H1 (cell line): ENCODE results near the gene PARD6B. TPM values are rescaled to one million over a fixed set of nuclear protein-coding genes. Genes with fewer than 3 reads are reported as not detected.
A peak's percentile ranks its signal among the peaks of the same experiment; 100 is the strongest.

Experiments
- CTCF ChIA-PET: fragments of 300-600 bp; sonication (Branson Sonifier 250); formaldehyde crosslinking; loops from one replicate; lab custom pipeline; 2021; ENCODE audit not compliant: partially characterized antibody; lab: Charles Lee
- POLR2A ChIA-PET: fragments of 300-600 bp; sonication (Branson Sonifier 250); formaldehyde crosslinking; loops from one replicate; lab custom pipeline; 2021; ENCODE audit warnings: inconsistent platforms; ENCODE audit not compliant: partially characterized antibody; lab: Charles Lee
- DNase-seq, 2 experiments: peaks; one replicate each; pipeline versions ENCODE4 v3.0.0 to v3.0.0-alpha.2; 2010 to 2022; ENCODE audit warnings: low spot score in 2 of 2, low read depth in 1 of 2, mixed read lengths in 1 of 2
- FAIRE-seq: peaks from 2 replicates; lab custom pipeline; 2011; peaks lifted over from hg19 to GRCh38; lab: Jason Lieb, UNC
- H2AFZ ChIP-seq: 2 replicates; pipeline ENCODE4 v1.8.1; 2012; ENCODE audit warnings: low read length, inconsistent platforms
- H2AK5ac ChIP-seq: 2 replicates; pipeline ENCODE4 v1.6.1; 2013; ENCODE audit warnings: low read depth, low read length
- H2BK120ac ChIP-seq: replicated peaks from 2 replicates; pipeline ENCODE3; 2013; ENCODE audit warnings: low read depth, low read length, inconsistent platforms
- H2BK12ac ChIP-seq: 2 replicates; pipeline ENCODE4 v1.6.1; 2013; ENCODE audit warnings: low read depth, low read length
- H2BK15ac ChIP-seq: 2 replicates; pipeline ENCODE4 v1.6.1; 2013; ENCODE audit warnings: low read length
- H2BK20ac ChIP-seq: 2 replicates; pipeline ENCODE4 v1.6.1; 2013; ENCODE audit warnings: low read length
- H2BK5ac ChIP-seq: 2 replicates; pipeline ENCODE4 v1.6.1; 2013; ENCODE audit warnings: low read depth, low read length
- H3K14ac ChIP-seq: 2 replicates; pipeline ENCODE4 v1.6.1; 2013; ENCODE audit warnings: inconsistent platforms; ENCODE audit not compliant: insufficient read length
- H3K18ac ChIP-seq: 2 replicates; pipeline ENCODE4 v1.6.1; 2013; ENCODE audit warnings: low read length; ENCODE audit errors: extremely low read depth
- H3K23ac ChIP-seq: 2 replicates; pipeline ENCODE4 v1.6.1; 2013; ENCODE audit warnings: inconsistent platforms; ENCODE audit not compliant: insufficient read length
- H3K23me2 ChIP-seq: 2 replicates; pipeline ENCODE4 v1.6.1; 2013; ENCODE audit warnings: low read depth, low read length
- H3K27ac ChIP-seq: 2 replicates; pipeline ENCODE4 v1.6.1; 2011; ENCODE audit warnings: low read depth, low read length, inconsistent platforms
- H3K27me3 ChIP-seq, 4 experiments: replicated peaks in 1 of 4; 1 replicate in 1 of 4; 2 replicates in 3 of 4; pipeline versions ENCODE4 v1.6.1 to v1.8.1; 2011 to 2013; ENCODE audit warnings: low read length in 3 of 4, mild to moderate bottlenecking in 3 of 4, inconsistent platforms in 2 of 4, mixed read lengths in 2 of 4, moderate library complexity in 1 of 4; ENCODE audit not compliant: control insufficient read depth in 3 of 4, insufficient read depth in 3 of 4; ENCODE audit errors: extremely low read depth in 1 of 4
- H3K36me3 ChIP-seq, 4 experiments: 2 replicates each; pipeline versions ENCODE4 v1.6.1 to v1.8.1; 2011 to 2013; ENCODE audit warnings: mild to moderate bottlenecking in 4 of 4, low read length in 3 of 4, moderate library complexity in 2 of 4, control low read depth in 1 of 4, inconsistent platforms in 1 of 4; ENCODE audit not compliant: insufficient read depth in 4 of 4, control insufficient read depth in 2 of 4
- H3K4ac ChIP-seq: replicated peaks from 2 replicates; pipeline ENCODE3; 2013; ENCODE audit warnings: low read length, low read depth, mixed read lengths, inconsistent platforms; ENCODE audit not compliant: insufficient read length
- H3K4me1 ChIP-seq, 4 experiments: replicated peaks in 1 of 4; 1 replicate in 1 of 4; 2 replicates in 3 of 4; pipeline versions ENCODE4 v1.6.1 to v1.8.1; 2011 to 2013; ENCODE audit warnings: low read length in 3 of 4, inconsistent platforms in 2 of 4, mixed read lengths in 1 of 4; ENCODE audit not compliant: insufficient read depth in 4 of 4, control insufficient read depth in 3 of 4
- H3K4me2 ChIP-seq, 2 experiments: 2 replicates each; pipeline versions ENCODE4 v1.6.1 to v1.8.1; 2011 to 2013; ENCODE audit warnings: low read depth in 2 of 2, low read length in 2 of 2, control low read depth in 1 of 2, inconsistent platforms in 1 of 2, mild to moderate bottlenecking in 1 of 2; ENCODE audit not compliant: insufficient read depth in 1 of 2
- H3K4me3 ChIP-seq, 4 experiments: fragments of 200-600, 300-600 bp in 1 of 4; sonication (generic), shearing (Covaris generic), sonication (Bioruptor Twin) in 1 of 4; 2 replicates each; pipeline versions ENCODE4 v1.5.1 to v1.8.1; 2011 to 2016; ENCODE audit warnings: low read length in 4 of 4, low read depth in 3 of 4, control low read depth in 2 of 4, inconsistent platforms in 2 of 4, mild to moderate bottlenecking in 2 of 4, mixed read lengths in 1 of 4, moderate library complexity in 1 of 4; ENCODE audit not compliant: insufficient read depth in 2 of 4; ENCODE audit errors: extremely low read depth in 1 of 4
- H3K56ac ChIP-seq: replicated peaks from 2 replicates; pipeline ENCODE3; 2013; ENCODE audit warnings: low read depth, mild to moderate bottlenecking, mixed read lengths, low read length, inconsistent platforms; ENCODE audit not compliant: insufficient read length
- H3K79me1 ChIP-seq: 2 replicates; pipeline ENCODE4 v1.6.1; 2013; ENCODE audit warnings: low read depth, low read length, control low read depth
- H3K79me2 ChIP-seq, 2 experiments: 2 replicates each; pipeline versions ENCODE4 v1.6.1 to v1.8.1; 2012 to 2013; ENCODE audit warnings: low read length in 2 of 2, mild to moderate bottlenecking in 2 of 2, inconsistent platforms in 1 of 2; ENCODE audit not compliant: insufficient read depth in 2 of 2, control insufficient read depth in 1 of 2
- H3K9ac ChIP-seq, 4 experiments: replicated peaks in 1 of 4; 1 replicate in 1 of 4; 2 replicates in 3 of 4; pipeline versions ENCODE4 v1.6.1 to v1.8.1; 2011 to 2013; ENCODE audit warnings: low read depth in 3 of 4, low read length in 3 of 4, control low read depth in 2 of 4, mild to moderate bottlenecking in 2 of 4, moderate library complexity in 2 of 4, inconsistent platforms in 1 of 4; ENCODE audit errors: extremely low read depth in 1 of 4
- H3K9me3 ChIP-seq, 2 experiments: 2 replicates each; pipeline versions ENCODE4 v1.6.1 to v1.8.1; 2012 to 2013; ENCODE audit warnings: mild to moderate bottlenecking in 2 of 2, moderate library complexity in 2 of 2, control low read depth in 1 of 2, inconsistent platforms in 1 of 2, low read depth in 1 of 2, low read length in 1 of 2, mixed read lengths in 1 of 2; ENCODE audit not compliant: insufficient read depth in 2 of 2
- H4K20me1 ChIP-seq, 2 experiments: replicated peaks in 1 of 2; 2 replicates each; pipeline versions ENCODE3 to v1.8.1; 2011 to 2013; ENCODE audit warnings: inconsistent platforms in 2 of 2, low read length in 2 of 2, mild to moderate bottlenecking in 1 of 2; ENCODE audit not compliant: insufficient read depth in 2 of 2, control insufficient read depth in 1 of 2
- H4K5ac ChIP-seq: 2 replicates; pipeline ENCODE4 v1.6.1; 2013; ENCODE audit warnings: low read length, low read depth, mixed read lengths, inconsistent platforms; ENCODE audit not compliant: insufficient read length
- H4K8ac ChIP-seq: 2 replicates; pipeline ENCODE4 v1.8.0; 2013; ENCODE audit warnings: mild to moderate bottlenecking, moderate library complexity, low read length, inconsistent platforms; ENCODE audit not compliant: insufficient read depth; ENCODE audit errors: extremely low read depth
- H4K91ac ChIP-seq: replicated peaks from 2 replicates; pipeline ENCODE3; 2013; ENCODE audit warnings: low read length, mixed read lengths, inconsistent platforms; ENCODE audit not compliant: insufficient read length
- CTCF ChIP-seq, 3 experiments: IDR thresholded peaks; 1 replicate in 2 of 3; 2 replicates in 1 of 3; pipeline versions ENCODE4 v1.5.1 to v1.6.1; 2011; ENCODE audit warnings: low read length in 3 of 3, mild to moderate bottlenecking in 3 of 3, inconsistent platforms in 2 of 3, low read depth in 1 of 3, moderate library complexity in 1 of 3; ENCODE audit not compliant: insufficient read depth in 1 of 3; ENCODE audit errors: control extremely low read depth in 1 of 3
- JUND ChIP-seq: IDR thresholded peaks from 2 replicates; pipeline ENCODE4 v1.6.1; 2011; ENCODE audit warnings: mild to moderate bottlenecking, improper control_type of control experiment, low read length
- POLR2AphosphoS5 ChIP-seq: IDR thresholded peaks from 2 replicates; pipeline ENCODE4 v1.6.1; 2011; ENCODE audit warnings: low read depth, low read length
- RAD21 ChIP-seq, 2 experiments: IDR thresholded peaks in 1 of 2; conservative IDR thresholded peaks in 1 of 2; 2 replicates each; pipeline ENCODE4 v1.6.1; 2011; ENCODE audit warnings: low read depth in 2 of 2, low read length in 2 of 2, improper control_type of control experiment in 1 of 2, inconsistent platforms in 1 of 2, mild to moderate bottlenecking in 1 of 2, moderate library complexity in 1 of 2
- TAF1 ChIP-seq: IDR thresholded peaks from 2 replicates; pipeline ENCODE4 v1.6.1; 2011; ENCODE audit warnings: mild to moderate bottlenecking, low read depth, low read length
- TAF7 ChIP-seq: optimal IDR thresholded peaks from 2 replicates; pipeline ENCODE3; 2011; ENCODE audit warnings: low read depth, mild to moderate bottlenecking, inconsistent platforms, low read length, moderate library complexity, borderline replicate concordance
- TBP ChIP-seq: IDR thresholded peaks from 2 replicates; pipeline ENCODE4 v1.6.1; 2011; ENCODE audit warnings: low read depth, low read length, improper control_type of control experiment
- TEAD4 ChIP-seq: IDR thresholded peaks from 2 replicates; pipeline ENCODE4 v1.6.1; 2012; ENCODE audit warnings: low read depth, low read length, inconsistent platforms, mixed read lengths
- YY1 ChIP-seq: IDR thresholded peaks from 2 replicates; pipeline ENCODE4 v1.6.1; 2011; ENCODE audit warnings: low read depth, mild to moderate bottlenecking, low read length
- whole genome bisulfite sequencing, 2 experiments: shearing (Covaris generic) in 1 of 2; methylation state at CpG; one replicate each; pipeline versions ENCODE4 v1.1.6 to v1.1.7; 2013 to 2015; ENCODE audit warnings: low lambda C conversion rate in 2 of 2, mixed read lengths in 2 of 2, inconsistent platforms in 1 of 2, low coverage in 1 of 2, missing lambda C conversion rate in 1 of 2; ENCODE audit not compliant: insufficient replicate concordance in 2 of 2, insufficient coverage in 1 of 2, insufficient read length in 1 of 2; ENCODE audit errors: extremely low coverage in 1 of 2, missing lambda C conversion rate in 1 of 2; 5-methylcytosine and 5-hydroxymethylcytosine counted together
- polyA plus RNA-seq, 7 experiments: library from polyadenylated mRNA; depleted of rRNA in 3 of 7; stranded (reverse) in 5 of 7; unstranded in 2 of 7; fragments of >200 nt in 5 of 7; fragments of 200-250 nt in 2 of 7; gene quantifications; 1 replicate in 5 of 7; 2 replicates in 1 of 7; 4 replicates in 1 of 7; pipeline versions ENCODE4 v1.2.1 to v1.2.3, GENCODE V29; 2011 to 2013; ENCODE audit warnings: missing spikeins in 2 of 7, mixed read lengths in 2 of 7
- total RNA-seq: library from RNA; stranded (reverse); fragmentation: NEBNext Ultra II Directional; extraction: Animal tissue kit (Norgen Biotek cat#: 25700); gene quantifications from 2 replicates; pipeline ENCODE4 v1.2.1, GENCODE V29; 2021

Gene PARD6B
- total and polyA plus RNA-seq, 2 of the 8 experiments (the other 6 are each of a cell fraction or from before 2014, with no cell fraction given) = 5.2 to 34.1 TPM

GRCh38 chr20:50713657-50714101, 17.7 kb upstream of the PARD6B start:
- H3K23ac ChIP-seq = no peak overlapping the region
- CTCF ChIA-PET = interaction anchor here (0.7 to 8.9 kb wide), 28 partner anchors 10 to 236 kb away, joined by 3 to 61 read pairs (median 4); no protein-coding TSS in a partner anchor

More at GRCh38 chr20:50713657-50714101, 17.7 kb upstream of the PARD6B start:
- TF ChIP-seq YY1 (no peak), JUND (no peak), TAF7 (no peak), RAD21 (IDR thresholded peaks at IDR 0.05 in 1 of 2, conservative IDR thresholded peaks at IDR 0.05 in 1 of 2; ENCODE audit: low read depth in 2 of 2, low read length in 2 of 2) (peak; percentile 65 to 76), TBP (no peak), TEAD4 (no peak), POLR2AphosphoS5 (no peak), CTCF (IDR thresholded peaks at IDR 0.05; ENCODE audit: control extremely low read depth in 1 of 3, insufficient read depth in 1 of 3, low read depth in 1 of 3, low read length in 3 of 3) (peak; percentile 46 to 68 (median 66)), TAF1 (no peak)
- H3K14ac ChIP-seq = no peak overlapping the region
- 67% methylated on average over 7 of the region's 7 CpGs; no CpG with 5 or more reads in 1 of the 2 experiments for WGBS, 2 experiments
- H2AK5ac ChIP-seq = no peak overlapping the region
- H3K4me3 ChIP-seq = no peak overlapping the region
- H2AFZ ChIP-seq = peak overlapping the region; percentile 100
- no peaks in the 10 kb centered on the region for H3K27me3 ChIP-seq
- H3K56ac ChIP-seq = no peak overlapping the region
- H3K9me3 ChIP-seq = no peaks in the 10 kb centered on the region
- H4K8ac ChIP-seq = no peak overlapping the region
- no peak overlapping the region for H2BK5ac ChIP-seq
- H2BK20ac ChIP-seq = no peak overlapping the region
- peak overlapping the region; percentile 65 for H4K5ac ChIP-seq
- no peak overlapping the region for H4K91ac ChIP-seq
- DNase-seq (peak in 1 of 2 experiments; percentile 56), FAIRE-seq (no peak)
- H3K79me2 ChIP-seq = no peaks in the 10 kb centered on the region
- H3K79me1 ChIP-seq = no peaks in the 10 kb centered on the region
- no peaks in the 10 kb centered on the region for H4K20me1 ChIP-seq
- no peak overlapping the region for H3K9ac ChIP-seq
- H3K36me3 ChIP-seq = no peaks in the 10 kb centered on the region
- no peak overlapping the region for H2BK12ac ChIP-seq
- H3K4me1 ChIP-seq = peaks cover 0 to 3% (median 2%) of the 10 kb centered on the region in 4 experiments; a peak in 1 of 7 replicates
- POLR2A ChIA-PET = interaction anchor here (1.1 to 1.2 kb wide), 2 partner anchors 11 to 16 kb away, joined by 3 to 4 read pairs; no protein-coding TSS in a partner anchor
- no peaks in the 10 kb centered on the region for H3K23me2 ChIP-seq
- H3K4me2 ChIP-seq = no peak overlapping the region
- no peak overlapping the region for H3K27ac ChIP-seq
- H3K4ac ChIP-seq = no peak overlapping the region
- H2BK120ac ChIP-seq = no peak overlapping the region
- no peak overlapping the region for H3K18ac ChIP-seq
- H2BK15ac ChIP-seq = 0 out of 2 replicates have a peak overlapping the region, but pooled peaks have one; percentile 74
